Adipose tissue (tissue), 3 donors: ENCODE data around the gene CEP164. TPM values are rescaled to one million over a fixed set of nuclear protein-coding genes. Genes with fewer than 3 reads are reported as not detected.
A peak's percentile ranks its signal among the peaks of the same experiment; 100 is the strongest.
"Not testable (repeated sequence)": the region's sequence is repeated elsewhere in the genome, so short reads cannot be mapped to it uniquely, and the experiment has no call there.

Experiments used
- H3K27ac ChIP-seq: one replicate; pipeline ENCODE4 v1.5.1; 2013; ENCODE audit warnings: low read depth, low read length
- WGBS, 3 donors: extraction: QIAGEN DNeasy Blood & Tissue Kit; methylation state at CpG; one replicate each; pipeline ENCODE4 v1.1.7; 2013; 5-methylcytosine and 5-hydroxymethylcytosine counted together
- polyA plus RNA-seq, 3 donors: library from polyadenylated mRNA; stranded (reverse); fragments of 200-250 nt; gene quantifications; one replicate each; pipeline ENCODE4 v1.2.3, GENCODE V29; 2013
- donor health status: healthy with polysubstance abuse.
- donor health status: Bipolar disorder and iron deficiency.
- donor health status: healthy.

Gene CEP164
- polyA plus RNA-seq, 3 donors, result 8.7 to 18.4 (median 9.2) TPM

- WGBS, 3 donors, result 71 to 92% (median 83%) methylated on average over 7 of the region's 7 CpGs
- no peak overlapping the region for H3K27ac ChIP-seq
These were observed 25.4 kb upstream of the CEP164 start for GRCh38 chr11:117302228-117302627.

GRCh38 chr11:117303101-117303500, 24.6 kb upstream of the CEP164 start:
- H3K27ac ChIP-seq, result no peak overlapping the region
- 40 to 77% (median 72%) methylated on average over 4 of the region's 4 CpGs for WGBS, 3 donors

- no peak overlapping the region for H3K27ac ChIP-seq
- WGBS, 3 donors, result 58 to 84% (median 80%) methylated on average over 5 of the region's 5 CpGs
These were observed 23.9 kb upstream of the CEP164 start for GRCh38 chr11:117303646-117304315.

GRCh38 chr11:117305145-117305544, 22.5 kb upstream of the CEP164 start:
- WGBS, 3 donors, result 51 to 97% (median 95%) methylated on average over 3 of the region's 3 CpGs
- no peak overlapping the region for H3K27ac ChIP-seq

- no peak overlapping the region for H3K27ac ChIP-seq
- WGBS, 3 donors, result 80 to 98% (median 95%) methylated on average over 7 of the region's 7 CpGs
These were observed 18.3 kb upstream of the CEP164 start for GRCh38 chr11:117309310-117309709.

- H3K27ac ChIP-seq, result no peak overlapping the region
- WGBS, 3 donors, result 29 to 66% (median 57%) methylated on average over 5 of the region's 5 CpGs
These were observed 14.6 kb upstream of the CEP164 start for GRCh38 chr11:117313091-117313490.

- no peak overlapping the region for H3K27ac ChIP-seq
- WGBS, 3 donors, result 27 to 73% (median 71%) methylated on average over 14 of the region's 14 CpGs
These were observed 13.6 kb upstream of the CEP164 start for GRCh38 chr11:117313828-117314768.

GRCh38 chr11:117314840-117315239, 12.8 kb upstream of the CEP164 start:
- 10 to 18% (median 17%) methylated on average over 10 of the region's 10 CpGs for WGBS, 3 donors
- H3K27ac ChIP-seq, result no peak overlapping the region

GRCh38 chr11:117315285-117316196, 12.1 kb upstream of the CEP164 start:
- no peak overlapping the region for H3K27ac ChIP-seq
- WGBS, 3 donors, result 1 to 2% (median 1%) methylated on average over 50 to 62 of the region's 62 CpGs

- no peak within 1 kb of the TSS for H3K27ac ChIP-seq
- 4 to 11% (median 9%) methylated on average over 29 of the region's 29 CpGs for WGBS, 3 donors
These were observed 11.3 kb upstream of the CEP164 start, which contains the start of gene BACE1 for GRCh38 chr11:117316197-117316961. Gene BACE1, minus strand, starts transcription at chr11:117316256. Its CDS starts 461 bp downstream, at chr11:117315795.

- no peak overlapping the region for H3K27ac ChIP-seq
- WGBS, 3 donors, result 67 to 94% (median 93%) methylated on average over 7 of the region's 7 CpGs
These were observed 8.9 kb upstream of the CEP164 start for GRCh38 chr11:117318738-117319137.

- H3K27ac ChIP-seq, result no peak overlapping the region
- WGBS, 3 donors, result 45 to 84% (median 80%) methylated on average over 5 of the region's 5 CpGs
These were observed 8.3 kb upstream of the CEP164 start for GRCh38 chr11:117319214-117319840.

GRCh38 chr11:117327255-117327566, 443 bp upstream of the CEP164 start:
- H3K27ac ChIP-seq, result not testable (repeated sequence)
- WGBS, 3 donors, result 6 to 10% (median 9%) methylated on average over 5 of the region's 5 CpGs

- H3K27ac ChIP-seq, result peak overlapping the region; percentile 88
- 6 to 9% (median 7%) methylated on average over 15 of the region's 15 CpGs for WGBS, 3 donors
These were observed 839 bp downstream of the CEP164 start for GRCh38 chr11:117328375-117329010.

- WGBS, 3 donors, result 48 to 73% (median 70%) methylated on average over 2 of the region's 2 CpGs
- no peak overlapping the region for H3K27ac ChIP-seq
These were observed 5.2 kb downstream of the CEP164 start for GRCh38 chr11:117332843-117333242.

- WGBS, 3 donors, result 78 to 85% (median 84%) methylated on average over 9 of the region's 9 CpGs
- no peak overlapping the region for H3K27ac ChIP-seq
These were observed 6.3 kb downstream of the CEP164 start for GRCh38 chr11:117333917-117334316.

GRCh38 chr11:117334896-117335295, 7.2 kb downstream of the CEP164 start:
- WGBS, 3 donors, result 85 to 89% (median 88%) methylated on average over 6 of the region's 6 CpGs
- H3K27ac ChIP-seq, result no peak overlapping the region
